Esophagus squamous epithelium (tissue), 5 donors: ENCODE results near the gene PLA1A. TPM values are rescaled to one million over a fixed set of nuclear protein-coding genes. Genes with fewer than 3 reads are reported as not detected.

Experiments
- DNase-seq: peaks from one replicate; lab custom pipeline; 2025; lab: John Stamatoyannopoulos, UW
- H3K27ac ChIP-seq, 4 donors: fragments of 200-600 bp; sonication (generic); one replicate each; pipeline ENCODE4 v1.5.1; 2016 to 2019; ENCODE audit warnings: mild to moderate bottlenecking in 1 of 4
- H3K27me3 ChIP-seq, 4 donors: fragments of 200-600 bp; sonication (generic); 1 replicate in 3 of 4; 2 replicates in 1 of 4; pipeline versions ENCODE4 v1.5.1 to v1.6.0; 2017 to 2021; ENCODE audit warnings: antibody characterized with exemption in 1 of 4
- H3K36me3 ChIP-seq, 3 donors: fragments of 200-600 bp; sonication (generic); one replicate each; pipeline ENCODE4 v1.5.1; 2016 to 2019
- H3K4me1 ChIP-seq, 3 donors: fragments of 200-600 bp; sonication (generic); one replicate each; pipeline ENCODE4 v1.5.1; 2017 to 2019
- H3K4me3 ChIP-seq, 4 donors: fragments of 200-600 bp; sonication (generic); 1 replicate in 3 of 4; 2 replicates in 1 of 4; pipeline ENCODE4 v1.5.1; 2016 to 2019; ENCODE audit warnings: mild to moderate bottlenecking in 2 of 4, moderate library complexity in 1 of 4
- H3K9me3 ChIP-seq, 3 donors: fragments of 200-600 bp; sonication (generic); one replicate each; pipeline ENCODE4 v1.5.1; 2016 to 2019
- CTCF ChIP-seq, 6 experiments: fragments of 450-650 bp in 4 of 6; fragments of 200-600 bp in 2 of 6; sonication (generic) in 2 of 6; IDR thresholded peaks; one replicate each; pipeline ENCODE4 v1.5.1; 2016 to 2019; ENCODE audit warnings: antibody characterized with exemption in 6 of 6, mild to moderate bottlenecking in 4 of 6, moderate library complexity in 4 of 6
- POLR2A ChIP-seq, 4 donors: fragments of 450-650 bp; IDR thresholded peaks; one replicate each; pipeline ENCODE4 v1.6.1; 2017; ENCODE audit warnings: antibody characterized with exemption in 4 of 4, mild to moderate bottlenecking in 4 of 4, moderate library complexity in 3 of 4
- WGBS, 2 donors: methylation state at CpG; one replicate each; pipeline ENCODE4 v1.1.5; 2018; 5-methylcytosine and 5-hydroxymethylcytosine counted together
- intact Hi-C: fragments of 100-400 bp; cut with DNase I; formaldehyde crosslinking; loops from one replicate; pipeline ENCODE4 v1.15.0; 2022
- total RNA-seq, 4 donors: library from RNA; depleted of rRNA; stranded (reverse); fragments of >200 nt; gene quantifications; one replicate each; pipeline ENCODE4 v1.1.0, GENCODE V29; 2016
- donor health status: DM: yes; HTN: yes; CAD: no.

PLA1A gene
- total RNA-seq, 4 donors from 2014 or later: 0.41 to 1.5 (median 0.79) TPM; not detected in 1

DNA sequence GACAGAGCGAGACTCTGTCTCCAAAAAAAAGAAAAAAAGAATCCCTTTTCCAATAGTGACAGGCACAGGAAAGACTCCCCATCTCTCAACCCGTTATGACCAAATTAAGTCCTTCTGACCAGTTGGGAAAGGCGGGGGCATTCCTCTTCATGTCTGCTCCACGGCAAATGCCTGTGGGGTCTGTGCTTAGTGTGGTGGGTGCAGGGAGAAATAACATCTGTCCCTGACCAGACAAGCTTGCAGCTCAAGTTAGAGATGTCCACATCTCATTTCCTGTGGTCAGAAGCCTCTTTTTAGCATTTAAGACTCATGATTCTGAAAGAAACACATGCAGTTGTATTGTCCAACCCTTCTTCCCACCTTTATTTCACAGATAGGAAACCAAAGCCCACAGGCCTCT is 16.2 kb downstream of the PLA1A start:
- no peaks in the 10 kb centered on the region for H3K4me1 ChIP-seq
- 73 to 78% methylated on average over 4 of the region's 4 CpGs for WGBS, 2 donors
- H3K36me3 ChIP-seq: no peaks in the 10 kb centered on the region
- DNase-seq: no peak
- H3K27ac ChIP-seq: no peak overlapping the region
- no peaks in the 10 kb centered on the region for H3K27me3 ChIP-seq
- no peak for TF ChIP-seq CTCF (IDR thresholded peaks at IDR 0.05)
- no peak for TF ChIP-seq POLR2A (IDR thresholded peaks at IDR 0.05)
- no peak overlapping the region for H3K4me3 ChIP-seq
- no peaks in the 10 kb centered on the region for H3K9me3 ChIP-seq
- intact Hi-C loops: no loop called here

GRCh38 chr3:119616056-119616455 is 18.4 kb downstream of the PLA1A start:
- H3K27ac ChIP-seq: no peak overlapping the region
- WGBS, 2 donors: 75 to 93% methylated on average over 4 of the region's 4 CpGs
- no peak for DNase-seq
- H3K4me3 ChIP-seq: no peak overlapping the region
- intact Hi-C loops: no loop called here
- H3K9me3 ChIP-seq: no peaks in the 10 kb centered on the region
- H3K4me1 ChIP-seq: no peaks in the 10 kb centered on the region
- no peaks in the 10 kb centered on the region for H3K27me3 ChIP-seq
- no peak for TF ChIP-seq CTCF (IDR thresholded peaks at IDR 0.05)
- TF ChIP-seq POLR2A (IDR thresholded peaks at IDR 0.05): no peak
- H3K36me3 ChIP-seq: no peaks in the 10 kb centered on the region

- no peak for DNase-seq
- no peaks in the 10 kb centered on the region for H3K9me3 ChIP-seq
- 58 to 59% methylated on average over 6 to 7 of the region's 7 CpGs for WGBS, 2 donors
- H3K4me3 ChIP-seq: no peak overlapping the region
- H3K27ac ChIP-seq: no peak overlapping the region
- no peak for TF ChIP-seq POLR2A (IDR thresholded peaks at IDR 0.05)
- no peak for TF ChIP-seq CTCF (IDR thresholded peaks at IDR 0.05)
- no peaks in the 10 kb centered on the region for H3K4me1 ChIP-seq
- H3K36me3 ChIP-seq: no peaks in the 10 kb centered on the region
- intact Hi-C loops: no loop called here
- no peaks in the 10 kb centered on the region for H3K27me3 ChIP-seq
These were observed 21.4 kb downstream of the PLA1A start for GRCh38 chr3:119619094-119619493.

DNA sequence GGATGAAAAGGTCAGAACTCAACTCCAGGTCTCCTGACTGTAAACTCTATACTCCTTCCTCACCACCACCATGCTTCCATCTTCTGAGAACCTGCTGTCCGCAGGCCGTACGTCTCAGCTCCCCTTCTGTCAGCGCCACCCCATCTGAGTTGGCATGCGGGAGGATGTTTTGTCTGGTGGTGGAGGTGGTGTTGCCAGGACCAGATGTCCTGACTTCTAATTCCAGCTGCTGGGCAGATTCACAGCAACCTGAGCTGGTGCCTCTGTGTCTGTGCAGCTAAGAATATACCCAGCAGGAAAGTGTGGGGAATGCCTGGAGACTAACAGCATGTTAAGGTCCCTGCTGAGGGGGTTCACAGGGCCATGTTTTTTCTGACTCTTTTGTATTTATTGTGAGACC is 23.2 kb downstream of the PLA1A start:
- WGBS, 2 donors: 90 to 95% methylated on average over 3 of the region's 5 CpGs

More for the DNA sequence above, 23.2 kb downstream of the PLA1A start:
- no peak for DNase-seq
- Histone ChIP-seq H3K4me3 (no peak overlapping the region), H3K36me3 (no peaks in the 10 kb centered on the region), H3K27me3 (no peaks in the 10 kb centered on the region), H3K27ac (no peak overlapping the region), H3K4me1 (no peaks in the 10 kb centered on the region), H3K9me3 (no peaks in the 10 kb centered on the region)
- TF ChIP-seq POLR2A (IDR thresholded peaks at IDR 0.05): no peak
- no peak for TF ChIP-seq CTCF (IDR thresholded peaks at IDR 0.05)
- intact Hi-C loops: no loop called here
